ENCODE measurements around the gene FOCAD.

The FOCAD gene

GRCh38 chr9:20865347-20865746 lies 181.3 kb downstream of the FOCAD start:
- Histone ChIP-seq H3K14ac (ENCODE audit: low read length) (no peak overlapping the region), H2BK120ac (ENCODE audit: low read depth, low read length) (no peak overlapping the region), H3K23ac (ENCODE audit: low read depth, low read length, poor library complexity) (no peak overlapping the region), H3K4me3 (ENCODE audit: low read length in 2 of 2) (no peak overlapping the region), H3K9me3 (replicated peaks in 1 of 2; ENCODE audit: control insufficient read depth in 2 of 2, insufficient read depth in 1 of 2, low read depth in 1 of 2, low read length in 2 of 2) (no peaks in the 10 kb centered on the region), H3K9ac (ENCODE audit: low read depth, low read length, poor library complexity) (no peak overlapping the region), H4K8ac (ENCODE audit: low read depth, low read length) (no peak overlapping the region), H3K27me3 (ENCODE audit: control insufficient read depth in 3 of 3, insufficient read depth in 3 of 3, low read depth in 1 of 3, low read length in 3 of 3) (no peaks in the 10 kb centered on the region), H3K79me1 (ENCODE audit: low read depth, low read length) (no peaks in the 10 kb centered on the region), H3K27ac (replicated peaks; ENCODE audit: low read length) (no peak overlapping the region), H2AFZ (ENCODE audit: low read length) (no peak overlapping the region), H3K36me3 (replicated peaks in 1 of 2; ENCODE audit: control insufficient read depth in 2 of 2, insufficient read depth in 2 of 2, low read length in 2 of 2) (peaks cover 0 to 6% of the 10 kb centered on the region in 2 donors), H2BK5ac (ENCODE audit: low read length) (no peak overlapping the region), H3K4ac (ENCODE audit: low read length) (no peak overlapping the region), H3K18ac (ENCODE audit: low read length) (no peak overlapping the region), H3K4me2 (ENCODE audit: insufficient read depth, low read length, poor library complexity, severe bottlenecking) (no peak overlapping the region), H3K4me1 (ENCODE audit: control insufficient read depth in 2 of 2, insufficient read depth in 1 of 2, low read depth in 1 of 2, low read length in 2 of 2) (peaks cover 2% of the 10 kb centered on the region in 2 donors), H2BK15ac (ENCODE audit: low read length) (no peak overlapping the region), H2AK5ac (ENCODE audit: low read depth, low read length) (no peak overlapping the region), H2BK12ac (ENCODE audit: low read length) (no peak overlapping the region), H4K91ac (ENCODE audit: low read depth, low read length, poor library complexity) (no peak overlapping the region)
- DNase-seq (ENCODE audit: low spot score), result no peak
- no CpG with 5 or more reads among the region's 4 CpGs for WGBS, 2 donors (ENCODE audit: extremely low coverage in 2 of 2, insufficient read length in 2 of 2, insufficient replicate concordance in 1 of 2)

GRCh38 chr9:20870115-20870514 lies 186.1 kb downstream of the FOCAD start:
- Histone ChIP-seq H3K23ac (ENCODE audit: low read depth, low read length, poor library complexity) (no peak overlapping the region), H2BK120ac (ENCODE audit: low read depth, low read length) (no peak overlapping the region), H3K27me3 (ENCODE audit: control insufficient read depth in 3 of 3, insufficient read depth in 3 of 3, low read depth in 1 of 3, low read length in 3 of 3) (no peaks in the 10 kb centered on the region), H3K4me1 (ENCODE audit: control insufficient read depth in 2 of 2, insufficient read depth in 1 of 2, low read depth in 1 of 2, low read length in 2 of 2) (peaks cover 4 to 12% of the 10 kb centered on the region in 2 donors), H3K14ac (ENCODE audit: low read length) (no peak overlapping the region), H2AFZ (ENCODE audit: low read length) (no peak overlapping the region), H3K27ac (replicated peaks; ENCODE audit: low read length) (no peak overlapping the region), H4K91ac (ENCODE audit: low read depth, low read length, poor library complexity) (no peak overlapping the region), H2BK15ac (ENCODE audit: low read length) (no peak overlapping the region), H3K36me3 (replicated peaks in 1 of 2; ENCODE audit: control insufficient read depth in 2 of 2, insufficient read depth in 2 of 2, low read length in 2 of 2) (peaks cover 0 to 6% of the 10 kb centered on the region in 2 donors), H3K9me3 (replicated peaks in 1 of 2; ENCODE audit: control insufficient read depth in 2 of 2, insufficient read depth in 1 of 2, low read depth in 1 of 2, low read length in 2 of 2) (no peaks in the 10 kb centered on the region), H3K18ac (ENCODE audit: low read length) (no peak overlapping the region), H3K4me3 (ENCODE audit: low read length in 2 of 2) (no peak overlapping the region), H3K9ac (ENCODE audit: low read depth, low read length, poor library complexity) (no peak overlapping the region), H3K4me2 (ENCODE audit: insufficient read depth, low read length, poor library complexity, severe bottlenecking) (no peak overlapping the region), H4K8ac (ENCODE audit: low read depth, low read length) (no peak overlapping the region), H2BK12ac (ENCODE audit: low read length) (no peak overlapping the region), H2AK5ac (ENCODE audit: low read depth, low read length) (no peak overlapping the region), H2BK5ac (ENCODE audit: low read length) (no peak overlapping the region), H3K4ac (ENCODE audit: low read length) (no peak overlapping the region), H3K79me1 (ENCODE audit: low read depth, low read length) (no peaks in the 10 kb centered on the region)
- WGBS, 2 donors (ENCODE audit: extremely low coverage in 2 of 2, insufficient read length in 2 of 2, insufficient replicate concordance in 1 of 2), result no CpG with 5 or more reads among the region's 4 CpGs
- DNase-seq (ENCODE audit: low spot score), result no peak

DNA sequence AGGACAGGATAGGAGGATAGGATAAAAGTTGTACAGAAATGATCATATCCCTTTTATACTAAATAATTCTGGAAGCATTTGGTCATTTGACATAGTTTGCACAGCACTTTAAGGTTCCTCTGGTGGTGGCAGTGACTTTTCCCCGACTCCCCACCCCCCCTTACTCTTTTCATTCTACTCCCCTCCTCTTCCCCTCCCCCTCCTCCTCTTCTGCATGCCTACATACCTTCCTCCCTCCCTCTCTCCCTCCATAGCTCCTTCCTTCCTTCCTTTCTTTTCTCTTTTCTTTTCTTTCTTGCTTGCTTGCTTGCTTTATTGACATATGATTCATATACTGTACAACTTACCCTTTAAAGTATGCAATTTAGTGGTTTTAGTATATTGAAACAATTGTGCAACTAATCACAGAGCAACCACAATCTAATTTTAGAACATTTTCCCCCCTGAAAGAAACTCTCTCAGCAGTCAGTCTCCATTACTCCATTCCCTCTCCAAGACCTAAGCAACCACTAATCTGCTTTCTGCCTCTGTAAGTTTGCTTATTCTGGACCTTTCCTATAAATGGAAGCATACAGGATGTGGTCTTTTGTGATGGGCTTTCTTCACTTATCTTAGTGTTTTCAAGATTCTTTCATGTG lies 188.4 kb downstream of the FOCAD start:
- Histone ChIP-seq H3K4me2 (ENCODE audit: insufficient read depth, low read length, poor library complexity, severe bottlenecking) (no peak overlapping the region), H2BK120ac (ENCODE audit: low read depth, low read length) (no peak overlapping the region), H3K9ac (ENCODE audit: low read depth, low read length, poor library complexity) (no peak overlapping the region), H2AFZ (ENCODE audit: low read length) (no peak overlapping the region), H2BK5ac (ENCODE audit: low read length) (no peak overlapping the region), H3K9me3 (replicated peaks in 1 of 2; ENCODE audit: control insufficient read depth in 2 of 2, insufficient read depth in 1 of 2, low read depth in 1 of 2, low read length in 2 of 2) (no peaks in the 10 kb centered on the region), H3K4me3 (ENCODE audit: low read length in 2 of 2) (no peak overlapping the region), H3K27me3 (ENCODE audit: control insufficient read depth in 3 of 3, insufficient read depth in 3 of 3, low read depth in 1 of 3, low read length in 3 of 3) (no peaks in the 10 kb centered on the region), H3K4ac (ENCODE audit: low read length) (no peak overlapping the region), H3K79me1 (ENCODE audit: low read depth, low read length) (no peaks in the 10 kb centered on the region), H3K18ac (ENCODE audit: low read length) (no peak overlapping the region), H3K14ac (ENCODE audit: low read length) (no peak overlapping the region), H3K36me3 (replicated peaks in 1 of 2; ENCODE audit: control insufficient read depth in 2 of 2, insufficient read depth in 2 of 2, low read length in 2 of 2) (peaks cover 0 to 6% of the 10 kb centered on the region in 2 donors), H2BK15ac (ENCODE audit: low read length) (no peak overlapping the region), H3K4me1 (ENCODE audit: control insufficient read depth in 2 of 2, insufficient read depth in 1 of 2, low read depth in 1 of 2, low read length in 2 of 2) (peaks cover 7 to 14% of the 10 kb centered on the region in 2 donors), H4K8ac (ENCODE audit: low read depth, low read length) (no peak overlapping the region), H3K23ac (ENCODE audit: low read depth, low read length, poor library complexity) (no peak overlapping the region), H3K27ac (replicated peaks; ENCODE audit: low read length) (no peak overlapping the region), H2BK12ac (ENCODE audit: low read length) (no peak overlapping the region), H4K91ac (ENCODE audit: low read depth, low read length, poor library complexity) (no peak overlapping the region), H2AK5ac (ENCODE audit: low read depth, low read length) (no peak overlapping the region)
- no peak for DNase-seq (ENCODE audit: low spot score)
- WGBS, 2 donors (ENCODE audit: extremely low coverage in 2 of 2, insufficient read length in 2 of 2, insufficient replicate concordance in 1 of 2), result no CpG with 5 or more reads among the region's 1 CpG

DNA sequence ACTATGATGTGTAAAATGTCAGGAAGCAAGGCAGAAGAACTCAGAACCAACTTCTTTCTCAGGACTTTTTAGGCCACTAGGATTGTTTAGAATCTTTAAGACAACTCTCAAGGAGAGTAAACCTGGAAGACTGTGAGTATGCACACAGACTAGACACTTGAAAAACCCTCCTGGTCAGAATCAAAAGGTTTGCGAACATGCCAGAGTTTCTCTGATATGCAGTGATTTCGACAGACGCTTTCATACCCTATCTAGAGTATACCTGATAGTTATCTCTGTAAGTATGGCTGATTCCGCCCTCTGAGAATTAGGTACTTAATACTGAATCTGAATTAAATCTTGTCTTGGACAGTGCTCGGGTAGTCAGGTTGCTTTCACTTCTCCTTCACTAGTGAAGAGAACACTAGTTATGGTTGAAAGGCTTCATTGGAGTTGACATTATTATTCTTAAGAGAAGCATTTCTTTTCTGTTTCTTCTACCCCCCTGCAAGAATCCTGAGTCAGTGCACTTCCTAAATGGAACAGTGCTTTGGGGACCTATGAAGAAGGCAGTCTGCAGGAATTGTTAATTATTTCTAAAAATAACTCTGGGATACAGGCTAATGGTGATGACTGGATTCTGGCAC lies 189.3 kb downstream of the FOCAD start:
- no CpG with 5 or more reads among the region's 5 CpGs for WGBS, 2 donors (ENCODE audit: extremely low coverage in 2 of 2, insufficient read length in 2 of 2, insufficient replicate concordance in 1 of 2)

More for the DNA sequence above, 189.3 kb downstream of the FOCAD start:
- Histone ChIP-seq H2AFZ (ENCODE audit: low read length) (no peak overlapping the region), H2BK5ac (ENCODE audit: low read length) (no peak overlapping the region), H2BK120ac (ENCODE audit: low read depth, low read length) (no peak overlapping the region), H3K23ac (ENCODE audit: low read depth, low read length, poor library complexity) (no peak overlapping the region), H3K9me3 (replicated peaks in 1 of 2; ENCODE audit: control insufficient read depth in 2 of 2, insufficient read depth in 1 of 2, low read depth in 1 of 2, low read length in 2 of 2) (no peaks in the 10 kb centered on the region), H2AK5ac (ENCODE audit: low read depth, low read length) (no peak overlapping the region), H4K8ac (ENCODE audit: low read depth, low read length) (no peak overlapping the region), H3K4me1 (ENCODE audit: control insufficient read depth in 2 of 2, insufficient read depth in 1 of 2, low read depth in 1 of 2, low read length in 2 of 2) (peaks cover 7 to 12% of the 10 kb centered on the region in 2 donors), H3K27me3 (ENCODE audit: control insufficient read depth in 3 of 3, insufficient read depth in 3 of 3, low read depth in 1 of 3, low read length in 3 of 3) (no peaks in the 10 kb centered on the region), H2BK12ac (ENCODE audit: low read length) (no peak overlapping the region), H3K18ac (ENCODE audit: low read length) (no peak overlapping the region), H3K9ac (ENCODE audit: low read depth, low read length, poor library complexity) (no peak overlapping the region), H3K27ac (replicated peaks; ENCODE audit: low read length) (peak overlapping the region; percentile 13), H3K4me2 (ENCODE audit: insufficient read depth, low read length, poor library complexity, severe bottlenecking) (no peak overlapping the region), H3K14ac (ENCODE audit: low read length) (no peak overlapping the region), H3K79me1 (ENCODE audit: low read depth, low read length) (no peaks in the 10 kb centered on the region), H3K4me3 (ENCODE audit: low read length in 2 of 2) (no peak overlapping the region), H4K91ac (ENCODE audit: low read depth, low read length, poor library complexity) (no peak overlapping the region), H2BK15ac (ENCODE audit: low read length) (no peak overlapping the region), H3K36me3 (replicated peaks in 1 of 2; ENCODE audit: control insufficient read depth in 2 of 2, insufficient read depth in 2 of 2, low read length in 2 of 2) (no peaks in the 10 kb centered on the region), H3K4ac (ENCODE audit: low read length) (no peak overlapping the region)
- DNase-seq (ENCODE audit: low spot score), result no peak

Measured in neuronal stem cell (in vitro differentiated cells).